Measurements from ENCODE around the gene PLCL1. TPM values are rescaled to one million over a fixed set of nuclear protein-coding genes. Genes with fewer than 3 reads are reported as not detected.

The PLCL1 gene
- total RNA-seq, 1 experiment from 2014 or later: 0.12 TPM

DNA sequence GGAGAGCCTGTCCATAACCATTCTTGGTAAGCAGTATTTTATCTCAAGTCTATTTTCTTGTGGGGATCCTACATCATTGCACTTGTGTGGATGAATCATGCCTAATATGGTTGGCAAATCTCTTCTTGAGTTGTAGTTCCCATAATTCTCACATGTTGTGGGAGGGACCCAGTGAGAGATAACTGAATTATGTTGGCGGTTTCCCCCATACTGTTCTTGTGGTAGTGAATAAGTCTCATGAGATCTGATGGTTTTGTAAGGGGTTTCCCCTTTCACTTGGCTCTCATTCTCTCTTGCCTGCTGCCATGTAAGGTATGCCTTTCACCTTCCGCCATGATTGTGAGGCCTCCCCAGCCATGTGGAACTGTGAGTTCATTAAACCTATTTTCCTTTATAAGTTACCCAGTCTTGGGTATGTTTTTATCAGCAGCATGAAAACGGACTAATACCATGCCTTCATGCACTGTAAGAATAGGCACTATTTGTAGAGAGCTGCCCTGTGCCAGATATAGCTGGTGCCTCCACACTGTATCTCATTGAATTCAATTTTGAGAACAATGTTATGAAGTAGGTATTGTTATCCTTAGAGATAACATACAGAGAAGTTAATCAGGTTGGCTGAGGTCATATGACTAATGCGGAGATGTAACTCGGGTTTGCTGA is 148.3 kb downstream of the PLCL1 start:
- DNase-seq (ENCODE audit: low read depth): no peak

DNA sequence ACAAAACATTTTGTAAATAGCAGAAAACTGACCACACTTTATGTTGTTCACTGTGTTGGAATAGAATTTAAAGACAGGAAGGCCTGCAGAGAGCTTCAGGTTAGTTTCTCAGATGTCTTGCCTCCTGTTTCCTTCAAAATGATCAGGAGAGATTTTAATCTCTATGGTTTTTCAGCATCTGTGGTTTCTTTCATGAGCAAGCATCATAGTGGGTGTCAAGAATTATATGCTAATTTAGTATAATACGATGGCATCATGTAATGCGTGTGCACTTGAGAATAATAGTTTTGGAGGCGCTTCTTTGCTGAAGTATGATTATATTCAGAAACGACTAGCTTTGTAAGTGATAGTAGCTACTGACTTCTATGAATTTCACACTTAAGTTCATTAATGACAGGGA is 149.9 kb downstream of the PLCL1 start:
- no peak for DNase-seq (ENCODE audit: low read depth)

DNA sequence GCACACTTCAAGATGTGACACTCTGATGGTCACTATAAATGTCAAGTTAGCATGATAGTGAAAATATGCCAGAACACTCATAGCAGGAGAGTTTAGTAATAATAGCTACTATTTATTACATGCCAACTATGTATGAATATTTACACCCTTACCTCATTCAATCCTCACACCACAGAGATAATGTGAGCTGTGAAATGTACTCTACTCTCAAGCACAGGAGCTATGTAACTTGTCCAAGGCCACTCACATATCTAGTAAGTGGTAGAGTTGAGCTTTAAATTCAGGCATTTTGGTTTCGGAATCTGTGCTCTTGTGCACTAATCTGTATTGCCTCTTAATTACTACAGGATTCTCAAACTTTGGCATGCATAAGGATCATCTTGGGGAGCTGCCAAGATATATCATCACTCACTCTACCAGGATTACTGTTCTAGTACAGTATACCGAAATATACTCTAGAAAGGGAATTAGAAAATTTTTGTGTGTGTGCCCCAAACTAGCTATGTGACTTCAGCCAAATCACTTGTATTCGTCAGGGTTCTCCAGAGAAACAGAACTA is 154.3 kb downstream of the PLCL1 start:
- no peak for DNase-seq (ENCODE audit: low read depth)

DNA sequence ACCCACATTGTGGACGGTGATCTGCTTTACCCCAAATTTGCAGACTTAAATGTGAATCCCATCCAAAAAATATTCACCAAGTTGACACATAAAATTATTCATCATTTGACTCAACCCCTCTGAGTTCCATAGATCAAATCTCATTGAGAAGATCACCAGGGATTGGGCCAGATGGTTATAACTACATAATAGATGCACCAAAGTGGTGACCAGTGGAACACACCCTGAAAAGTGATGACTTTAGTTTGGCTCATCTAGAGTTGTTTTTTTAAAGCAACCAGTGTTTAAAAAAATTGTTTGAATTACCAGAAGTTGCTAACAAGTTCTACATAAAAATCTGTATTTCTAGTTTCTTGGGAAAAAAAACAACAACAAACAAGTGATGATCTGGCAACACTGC is 155.0 kb downstream of the PLCL1 start:
- no peak for DNase-seq (ENCODE audit: low read depth)

DNA sequence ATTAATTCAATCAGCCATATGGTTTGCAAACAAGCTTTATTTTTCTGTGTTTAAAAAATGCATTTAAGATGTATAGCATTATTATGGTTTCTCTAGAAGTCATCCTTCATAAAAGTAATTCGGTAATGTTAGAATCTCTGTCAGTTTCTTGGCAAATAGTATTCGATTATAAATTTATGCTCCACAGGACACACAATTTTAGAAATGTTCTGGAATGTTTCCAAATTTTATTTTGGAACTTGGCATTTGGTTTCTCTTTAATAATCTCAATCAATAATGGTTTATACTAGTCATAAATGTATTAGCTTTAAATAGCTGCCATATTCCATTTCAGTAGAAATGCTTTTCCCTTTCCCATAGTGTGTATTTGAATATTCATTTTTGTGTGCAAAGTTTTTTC is 156.4 kb downstream of the PLCL1 start:
- no peak for DNase-seq (ENCODE audit: low read depth)

DNA sequence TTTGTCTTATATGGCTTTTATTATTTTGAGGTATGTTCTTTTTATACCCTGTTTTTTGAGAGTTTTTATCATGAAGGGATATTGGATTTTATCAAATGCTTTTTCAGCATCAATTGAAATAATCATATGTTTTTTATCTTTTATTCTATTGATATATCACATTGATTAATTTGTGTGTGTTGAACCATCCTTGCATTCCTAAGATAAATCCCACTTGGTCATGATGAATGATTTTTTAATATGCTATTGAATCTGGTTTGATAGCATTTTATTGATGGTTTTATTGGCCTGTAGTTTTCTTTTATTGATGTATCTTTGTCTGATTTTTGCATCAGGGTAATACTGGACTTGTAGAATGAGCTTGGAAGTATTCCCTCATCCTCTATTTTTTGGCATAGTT is 160.3 kb downstream of the PLCL1 start:
- no peak for DNase-seq (ENCODE audit: low read depth)

DNA sequence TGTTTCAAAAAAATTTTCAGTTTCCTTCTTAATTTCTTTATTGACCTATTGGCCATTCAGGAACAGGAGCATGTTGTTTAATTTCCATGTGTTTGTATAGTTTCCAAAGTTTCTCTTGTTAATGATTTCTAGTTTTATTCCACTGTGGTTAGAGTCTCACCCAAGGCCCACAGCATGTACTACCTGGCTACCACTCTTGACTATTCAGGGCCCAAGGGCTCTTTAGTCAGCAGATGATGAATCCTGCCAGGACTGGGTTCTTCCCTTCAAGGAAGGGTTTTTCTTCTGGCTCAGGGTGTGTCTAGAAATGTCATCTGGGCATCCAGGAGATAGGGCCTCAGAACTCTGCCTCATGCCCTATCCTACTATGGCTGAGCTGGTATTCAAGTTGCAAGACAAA is 161.4 kb downstream of the PLCL1 start:
- no peak for DNase-seq (ENCODE audit: low read depth)

DNA sequence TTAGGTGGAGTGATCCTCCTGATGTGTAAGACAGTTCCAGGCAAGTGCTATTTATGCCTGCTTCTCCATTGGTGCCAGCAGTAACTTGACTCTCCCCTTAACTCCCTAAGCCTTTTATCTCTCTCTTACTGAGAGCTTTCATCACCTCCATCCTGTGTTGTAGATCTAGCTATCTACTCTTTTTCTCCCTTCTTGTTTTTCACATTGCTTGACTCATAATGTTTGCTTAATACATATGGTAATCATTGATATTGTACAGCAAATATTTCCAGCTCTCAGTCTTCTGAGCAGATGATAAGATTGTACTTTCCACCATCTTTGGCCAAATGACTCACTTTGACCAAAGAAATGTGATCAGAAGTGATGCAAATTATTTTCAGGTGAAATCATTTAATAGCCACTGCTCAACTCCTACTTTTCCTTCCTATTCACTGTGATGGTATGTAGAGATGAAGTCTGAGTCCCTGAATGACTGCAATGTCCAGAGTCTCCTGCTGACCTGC is 165.0 kb downstream of the PLCL1 start:
- no peak for DNase-seq (ENCODE audit: low read depth)

DNA sequence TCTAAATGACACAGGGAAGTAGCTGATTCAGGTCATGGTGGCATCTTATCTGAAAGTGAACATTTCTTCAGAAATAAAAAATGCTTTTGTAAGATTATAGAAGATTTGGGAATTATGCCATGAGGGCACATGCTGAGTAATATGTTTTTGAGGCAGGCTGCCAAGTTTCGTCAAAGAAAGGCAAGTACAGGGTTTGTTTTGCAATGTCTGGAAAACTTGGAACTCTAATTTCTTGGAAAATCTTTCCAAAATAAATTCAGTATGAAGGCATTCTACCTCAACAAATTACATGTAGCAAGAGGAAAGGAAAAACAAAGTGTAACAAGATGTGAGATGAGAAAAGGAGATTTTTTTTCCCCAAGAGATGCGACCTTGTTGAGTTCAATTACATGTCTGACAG is 167.7 kb downstream of the PLCL1 start:
- no peak for DNase-seq (ENCODE audit: low read depth)

DNA sequence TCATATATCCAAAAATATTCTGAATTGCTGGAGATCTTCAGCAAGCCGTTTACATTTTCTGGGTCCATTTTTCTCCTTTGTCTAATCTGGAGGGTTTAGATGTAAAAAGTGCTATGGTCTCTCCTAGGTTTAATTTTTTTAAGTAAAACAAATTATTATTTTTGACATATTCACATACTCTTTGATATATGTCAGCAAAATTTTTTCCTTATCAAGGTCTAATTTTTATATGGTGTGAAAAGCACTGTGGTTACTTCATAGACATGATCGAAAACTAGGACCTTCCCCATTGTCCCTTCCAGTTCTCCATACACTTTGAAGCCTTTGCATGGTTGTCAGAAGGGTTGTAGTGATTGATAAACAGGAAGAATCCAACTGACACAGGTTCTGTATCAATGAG is 168.2 kb downstream of the PLCL1 start:
- no peak for DNase-seq (ENCODE audit: low read depth)

DNA sequence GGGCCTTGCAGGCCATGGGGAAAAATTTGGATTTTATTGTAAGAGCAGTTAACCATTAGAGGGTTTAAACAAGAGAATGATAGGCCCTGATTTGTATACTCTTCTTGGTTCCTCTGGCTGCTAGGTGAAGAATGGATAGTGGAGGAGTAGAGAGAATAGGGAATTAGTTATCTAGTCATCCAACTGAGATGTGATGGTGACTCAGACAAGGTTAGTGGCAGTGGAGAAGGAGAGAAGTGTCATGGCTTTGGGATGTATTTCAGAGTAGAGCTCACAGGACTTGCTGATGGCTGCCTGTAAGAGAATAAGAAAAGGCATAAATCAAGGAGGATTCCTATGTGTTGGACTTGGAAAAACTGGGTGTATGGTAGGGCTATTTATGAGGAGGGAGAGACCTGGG is 169.4 kb downstream of the PLCL1 start:
- no peak for DNase-seq (ENCODE audit: low read depth)

DNA sequence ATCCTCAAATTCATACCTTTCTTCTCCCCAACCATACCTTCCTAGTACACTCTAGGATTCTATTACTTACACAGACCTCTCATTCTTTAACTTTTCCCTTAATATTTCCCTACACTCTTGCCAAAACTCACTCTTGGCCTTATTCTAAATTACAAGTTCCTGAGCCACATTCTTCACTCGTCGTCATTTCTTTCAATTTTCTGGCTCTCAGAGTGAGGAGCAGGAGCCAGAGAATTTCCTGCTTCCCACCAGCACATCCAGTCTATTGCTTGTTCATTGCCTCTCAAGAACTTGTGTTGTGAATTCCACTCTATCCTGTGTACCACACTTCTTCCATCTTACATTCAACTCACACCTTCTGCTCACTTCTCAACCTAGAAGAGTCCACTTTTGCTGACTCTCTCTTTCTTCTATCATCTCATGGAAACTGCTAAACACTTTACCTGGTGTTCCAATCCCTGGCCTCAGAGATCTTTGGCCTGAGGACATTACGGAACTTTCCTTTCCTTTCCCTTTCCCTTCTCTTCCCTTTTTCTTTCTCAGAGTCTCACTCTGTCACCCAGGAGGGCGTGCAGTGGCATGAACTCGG is 171.6 kb downstream of the PLCL1 start:
- DNase-seq (ENCODE audit: low read depth): no peak

DNA sequence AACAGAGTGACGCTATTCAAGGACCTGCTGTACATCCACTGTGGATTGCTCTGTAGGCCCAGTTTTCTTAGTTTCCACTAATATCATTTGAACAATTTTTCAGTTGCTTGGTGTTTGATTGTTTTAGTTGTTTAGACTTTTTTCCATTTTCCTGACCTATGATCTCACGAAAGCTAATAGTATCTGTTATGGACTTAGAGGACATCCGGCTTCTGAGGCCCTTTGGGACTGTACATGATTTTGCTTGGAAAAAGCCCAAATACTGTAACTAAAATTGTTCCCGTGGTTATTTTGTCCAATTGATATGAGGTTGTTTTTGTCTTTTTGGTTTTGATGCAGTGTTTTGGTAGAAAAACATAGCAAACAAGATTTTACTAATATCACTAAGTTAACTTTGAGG is 174.6 kb downstream of the PLCL1 start:
- DNase-seq (ENCODE audit: low read depth): no peak

DNA sequence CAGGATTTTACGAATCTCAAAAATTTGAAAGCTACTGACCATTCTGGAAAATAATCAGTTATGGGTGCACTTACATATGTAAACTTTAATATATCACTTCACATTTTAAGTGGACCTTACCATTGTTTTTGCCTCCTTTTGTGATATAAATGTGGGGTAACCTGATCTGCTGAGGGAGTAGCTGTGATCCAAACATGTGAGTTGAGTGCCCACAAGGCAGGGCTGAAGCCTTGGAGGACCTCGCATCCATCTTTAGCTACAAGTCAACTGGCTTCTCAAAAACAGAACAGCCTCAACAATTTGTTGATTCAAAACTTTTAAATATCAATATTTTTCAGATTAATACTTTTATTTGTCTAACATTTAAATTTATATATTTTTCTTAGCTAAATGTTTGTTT is 178.2 kb downstream of the PLCL1 start:
- DNase-seq (ENCODE audit: low read depth): no peak

DNA sequence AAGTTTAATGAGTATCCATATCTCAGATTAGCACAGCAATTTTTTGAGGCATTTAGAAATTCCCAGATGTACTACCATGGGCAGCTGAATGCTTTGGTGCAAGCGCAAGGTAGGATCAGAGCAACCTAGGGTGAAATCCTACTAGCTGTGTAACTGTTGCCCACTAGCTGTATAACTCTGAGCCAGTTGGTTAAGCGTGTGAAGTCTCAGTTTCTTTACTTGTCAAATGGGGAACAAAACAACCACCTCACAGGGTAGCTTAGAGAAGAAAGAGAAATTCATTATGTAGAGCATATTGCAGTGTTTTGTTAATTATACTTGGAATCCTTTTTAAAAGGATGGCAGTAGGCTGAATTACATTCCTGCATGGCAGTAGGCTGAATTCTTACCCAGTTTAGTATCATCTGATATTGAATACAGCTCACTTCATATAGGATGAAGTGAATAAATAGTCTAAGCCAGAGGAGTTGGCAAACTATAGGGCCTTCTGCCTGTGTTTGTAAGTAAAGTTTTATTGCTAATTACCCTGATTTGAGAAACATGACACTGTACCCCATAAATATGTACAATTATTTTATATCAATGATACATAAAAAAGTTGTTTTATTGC is 180.7 kb downstream of the PLCL1 start:
- DNase-seq (ENCODE audit: low read depth): no peak

DNA sequence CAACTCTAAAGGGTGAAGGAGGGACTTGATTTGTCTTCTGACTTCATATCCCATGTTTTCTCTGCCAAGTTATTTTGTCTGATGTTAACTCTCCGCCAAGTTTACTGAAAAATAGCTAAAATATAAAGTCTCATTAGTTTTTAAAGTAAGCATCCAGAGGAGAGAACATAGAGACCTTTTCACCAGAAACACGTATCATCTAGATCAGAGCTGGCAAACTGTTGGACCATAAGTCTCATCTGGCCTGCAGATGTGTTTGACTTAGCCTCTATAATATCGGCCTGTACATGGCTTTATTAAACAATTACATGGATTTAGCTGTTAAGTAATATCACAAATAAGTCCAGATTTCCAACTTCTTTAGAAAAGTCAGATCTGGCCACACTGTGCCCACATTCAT is 182.6 kb downstream of the PLCL1 start:
- no peak for DNase-seq (ENCODE audit: low read depth)

DNA sequence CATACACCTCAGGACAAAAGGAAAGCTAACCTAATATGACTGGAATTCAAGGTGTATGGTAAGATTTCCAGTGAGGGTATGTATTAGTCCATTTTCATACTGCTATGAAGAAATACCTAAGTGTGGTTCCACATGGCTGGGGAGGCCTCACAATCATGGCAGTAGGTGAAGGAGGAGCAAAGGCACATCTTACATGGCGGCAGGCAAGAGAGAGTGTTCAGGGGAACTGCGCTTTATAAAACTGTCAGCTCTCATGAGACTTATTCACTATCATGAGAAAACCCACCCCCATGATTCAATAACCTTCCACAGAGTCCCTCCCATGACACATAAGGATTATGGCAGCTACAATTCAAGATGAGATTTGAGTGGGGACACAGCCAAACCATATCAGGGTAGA is 186.0 kb downstream of the PLCL1 start:
- no peak for DNase-seq (ENCODE audit: low read depth)

DNA sequence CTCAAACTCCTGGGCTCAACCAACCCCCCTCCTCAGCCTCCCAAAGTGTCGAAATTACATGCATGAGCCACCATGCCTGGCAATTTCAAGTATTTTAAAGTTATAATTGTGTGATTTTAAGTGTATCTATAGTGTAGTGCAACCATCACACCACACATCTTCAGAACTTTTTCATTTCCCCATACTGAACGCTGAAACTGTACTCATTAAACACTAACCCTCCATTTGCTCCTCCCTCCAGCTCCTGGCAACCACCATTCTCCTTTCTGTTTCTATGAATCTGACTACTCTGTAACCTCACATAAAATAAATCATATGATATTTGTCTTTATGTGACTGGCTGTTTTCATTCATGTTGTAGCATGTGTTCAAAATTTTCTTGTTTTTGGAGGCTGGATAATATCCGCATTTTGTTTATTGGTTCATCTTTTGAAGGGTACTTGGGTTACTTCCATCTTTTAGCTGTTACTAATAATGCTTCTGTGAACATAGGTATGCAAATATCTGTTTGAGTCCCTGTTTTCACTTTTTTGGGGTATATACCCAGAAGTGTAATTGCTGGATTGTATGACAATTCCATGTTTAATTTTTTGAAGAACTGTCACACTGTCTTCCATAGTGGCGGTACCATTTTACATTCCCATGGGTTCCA is 188.2 kb downstream of the PLCL1 start:
- no peak for DNase-seq (ENCODE audit: low read depth)

DNA sequence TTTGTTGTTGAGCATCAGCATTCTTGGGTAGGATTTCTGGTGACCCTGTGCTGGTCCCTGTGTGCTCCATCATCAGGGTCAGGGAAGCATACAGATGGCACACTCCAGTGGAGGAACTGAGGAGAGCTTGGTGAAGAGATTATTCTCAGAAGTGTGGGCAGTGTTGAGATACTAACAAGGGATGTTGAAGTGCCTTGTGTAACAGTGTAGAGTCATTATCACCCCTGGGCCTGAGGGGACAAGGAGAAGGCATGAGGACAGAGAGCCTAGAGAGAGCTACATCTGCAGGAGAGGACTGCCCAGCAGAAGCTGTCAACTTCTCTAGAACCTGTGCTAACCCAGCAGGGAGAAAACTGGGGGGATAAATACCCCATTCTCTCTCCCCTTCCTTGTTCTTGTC is 189.0 kb downstream of the PLCL1 start:
- DNase-seq (ENCODE audit: low read depth): no peak

DNA sequence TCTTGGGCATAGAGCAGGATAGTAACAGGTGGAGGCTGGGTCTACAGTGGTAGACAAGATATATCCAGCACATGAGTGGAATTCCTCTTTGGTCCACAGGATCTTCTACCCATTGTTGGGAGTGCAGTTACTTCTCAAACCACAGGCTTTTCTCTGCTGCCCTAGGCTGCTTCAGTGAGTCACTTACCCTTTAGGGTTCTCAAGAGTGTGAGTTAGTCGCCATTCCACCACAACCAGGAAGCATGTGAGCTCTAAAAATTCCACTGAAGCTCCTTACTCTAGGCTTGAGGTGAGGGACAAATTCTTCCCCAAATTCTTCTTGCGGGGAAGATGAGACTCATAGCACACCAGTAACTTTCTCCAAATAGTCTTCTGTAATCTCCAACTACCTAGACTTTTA is 189.4 kb downstream of the PLCL1 start:
- DNase-seq (ENCODE audit: low read depth): no peak

DNA sequence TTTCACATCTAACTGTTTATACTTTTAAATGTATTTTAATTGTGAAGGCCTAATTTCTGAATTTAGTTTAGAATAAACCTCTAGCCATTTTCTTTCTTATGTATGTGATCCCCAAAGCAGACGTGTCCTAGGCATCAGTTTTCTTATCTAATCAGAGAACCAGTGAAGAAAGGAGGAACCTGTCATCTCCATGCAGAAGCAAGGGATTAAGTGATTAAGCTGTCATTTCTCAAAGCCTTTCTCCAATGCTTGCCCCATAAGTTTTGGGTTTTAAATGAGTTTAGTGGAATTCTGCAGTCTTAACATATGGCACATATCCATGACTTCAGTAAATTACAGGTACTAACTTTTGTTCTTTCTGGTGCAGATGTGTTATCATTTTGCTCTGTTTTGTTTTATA is 190.4 kb downstream of the PLCL1 start:
- DNase-seq (ENCODE audit: low read depth): no peak

DNA sequence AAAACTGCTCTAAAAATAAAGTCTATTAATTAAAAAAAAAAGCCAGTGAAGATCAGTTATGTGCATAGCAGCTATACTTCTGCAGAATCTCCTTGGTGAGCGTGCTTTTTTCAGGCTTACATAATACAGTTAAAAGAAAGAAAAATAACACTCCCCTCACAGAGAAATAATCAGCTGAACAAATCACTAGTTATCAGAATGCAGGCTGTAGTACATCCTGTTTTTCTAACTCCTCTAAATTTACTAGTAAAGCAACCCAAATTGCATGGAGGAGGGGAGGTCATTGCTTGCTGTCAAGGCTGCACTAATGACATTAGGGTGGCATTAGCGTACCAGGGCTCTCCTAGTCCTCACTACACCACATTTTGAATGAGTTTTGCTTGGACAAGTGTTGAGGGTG is 192.2 kb downstream of the PLCL1 start:
- DNase-seq (ENCODE audit: low read depth): no peak

DNA sequence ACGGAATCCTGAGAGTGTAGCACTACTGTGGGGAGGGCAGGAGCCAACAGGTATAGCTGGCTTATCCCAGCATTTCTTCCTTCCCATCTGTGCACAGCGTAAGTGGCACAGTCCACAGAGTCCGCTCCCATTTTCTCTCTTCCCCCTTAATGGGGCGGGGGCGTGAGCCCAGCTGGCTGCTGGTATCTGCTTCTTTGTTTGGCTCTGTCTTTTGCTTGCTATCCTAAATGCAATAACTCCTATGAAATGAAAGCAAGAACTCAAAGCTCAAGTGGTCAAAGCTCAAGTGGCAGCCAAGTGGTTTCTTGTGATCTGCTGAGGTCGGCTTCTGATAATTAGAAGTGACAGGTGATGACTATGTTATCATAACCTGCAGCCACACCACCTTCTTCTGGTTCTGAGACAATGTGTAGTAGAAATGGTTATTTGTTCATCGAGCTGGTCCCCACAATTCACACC is 192.7 kb downstream of the PLCL1 start:
- DNase-seq (ENCODE audit: low read depth): no peak

All from RPMI7951 (cell line).